H9 (cell line): ENCODE results near the gene TMPRSS9. TPM values are rescaled to one million over a fixed set of nuclear protein-coding genes. Genes with fewer than 3 reads are reported as not detected.

Experiments used
- DNase-seq: peaks from one replicate; pipeline ENCODE4 v3.0.0-alpha.2; 2017
- H2AFZ ChIP-seq: one replicate; pipeline ENCODE4 v1.6.1; 2013; ENCODE audit warnings: mild to moderate bottlenecking, low read length, control low read depth, moderate library complexity
- H2AK5ac ChIP-seq: 2 replicates; pipeline ENCODE4 v1.6.1; 2013; ENCODE audit warnings: low read length, control low read depth, mixed read lengths; ENCODE audit not compliant: insufficient read length
- H2BK120ac ChIP-seq: one replicate; pipeline ENCODE4 v1.6.1; 2013; ENCODE audit warnings: low read depth, mild to moderate bottlenecking, low read length, control low read depth, inconsistent platforms; ENCODE audit not compliant: poor library complexity, severe bottlenecking
- H2BK12ac ChIP-seq: 2 replicates; pipeline ENCODE4 v1.6.1; 2013; ENCODE audit warnings: low read length, control low read depth, mixed read lengths, low read depth; ENCODE audit not compliant: insufficient read length
- H2BK15ac ChIP-seq: 2 replicates; pipeline ENCODE4 v1.6.1; 2013; ENCODE audit warnings: low read depth, low read length, control low read depth
- H2BK20ac ChIP-seq: one replicate; pipeline ENCODE4 v1.6.1; 2013; ENCODE audit warnings: low read depth, mild to moderate bottlenecking, low read length, control low read depth, inconsistent platforms; ENCODE audit not compliant: poor library complexity, severe bottlenecking
- H2BK5ac ChIP-seq: 2 replicates; pipeline ENCODE4 v1.6.1; 2013; ENCODE audit warnings: low read length, control low read depth, mixed read lengths; ENCODE audit not compliant: insufficient read length
- H3K14ac ChIP-seq: 2 replicates; pipeline ENCODE4 v1.6.1; 2013; ENCODE audit warnings: low read length, control low read depth; ENCODE audit not compliant: insufficient read depth
- H3K18ac ChIP-seq: 2 replicates; pipeline ENCODE4 v1.6.1; 2013; ENCODE audit warnings: low read depth, mild to moderate bottlenecking, mixed read lengths, low read length, control low read depth; ENCODE audit not compliant: insufficient read length
- H3K23ac ChIP-seq: 2 replicates; pipeline ENCODE4 v1.6.1; 2013; ENCODE audit warnings: low read length, control low read depth, mixed read lengths, low read depth; ENCODE audit not compliant: insufficient read length
- H3K23me2 ChIP-seq: 2 replicates; pipeline ENCODE4 v1.6.1; 2013; ENCODE audit warnings: low read depth, mild to moderate bottlenecking, mixed read lengths, low read length, control low read depth; ENCODE audit not compliant: insufficient read length, poor library complexity, severe bottlenecking
- H3K27ac ChIP-seq: 2 replicates; pipeline ENCODE4 v1.5.1; 2013; ENCODE audit warnings: low read length, control low read depth, mixed read lengths, low read depth; ENCODE audit not compliant: insufficient read length
- H3K27me3 ChIP-seq: 2 replicates; pipeline ENCODE4 v1.6.1; 2013; ENCODE audit warnings: low read length, control low read depth, inconsistent platforms; ENCODE audit not compliant: insufficient read depth
- H3K4ac ChIP-seq: 2 replicates; pipeline ENCODE4 v1.6.1; 2013; ENCODE audit warnings: low read depth, mild to moderate bottlenecking, control low read depth, inconsistent platforms, low read length, moderate library complexity
- H3K4me1 ChIP-seq: 2 replicates; pipeline ENCODE4 v1.6.1; 2013; ENCODE audit warnings: low read length, control low read depth, inconsistent platforms; ENCODE audit not compliant: insufficient read depth
- H3K4me2 ChIP-seq: 2 replicates; pipeline ENCODE4 v1.6.1; 2013; ENCODE audit warnings: low read length, control low read depth, mixed read lengths; ENCODE audit not compliant: insufficient read length, insufficient read depth
- H3K56ac ChIP-seq: 2 replicates; pipeline ENCODE4 v1.6.1; 2013; ENCODE audit warnings: low read depth, mild to moderate bottlenecking, mixed read lengths, low read length, control low read depth; ENCODE audit not compliant: insufficient read length
- H3K79me1 ChIP-seq: 2 replicates; pipeline ENCODE4 v1.6.1; 2013; ENCODE audit warnings: low read depth, mild to moderate bottlenecking, moderate library complexity, low read length, control low read depth, inconsistent platforms; ENCODE audit not compliant: insufficient read depth, poor library complexity, severe bottlenecking
- H3K79me2 ChIP-seq: 2 replicates; pipeline ENCODE4 v1.6.1; 2013; ENCODE audit warnings: low read length, control low read depth, inconsistent platforms; ENCODE audit not compliant: insufficient read depth
- H3K9ac ChIP-seq: 2 replicates; pipeline ENCODE4 v1.6.1; 2013; ENCODE audit warnings: low read length, control low read depth, mixed read lengths; ENCODE audit not compliant: insufficient read length; ENCODE audit errors: extremely low read depth
- H3K9me3 ChIP-seq: one replicate; pipeline ENCODE4 v1.6.1; 2013; ENCODE audit warnings: low read depth, low read length, inconsistent platforms; ENCODE audit not compliant: control insufficient read depth
- H3T11ph ChIP-seq: one replicate; pipeline ENCODE4 v1.6.1; 2013; ENCODE audit warnings: mild to moderate bottlenecking, low read length, control low read depth, inconsistent platforms
- H4K20me1 ChIP-seq: one replicate; pipeline ENCODE4 v1.6.1; 2013; ENCODE audit not compliant: control insufficient read depth, insufficient read length, insufficient read depth
- H4K5ac ChIP-seq: 2 replicates; pipeline ENCODE4 v1.6.1; 2013; ENCODE audit warnings: low read depth, mild to moderate bottlenecking, mixed read lengths, low read length, control low read depth; ENCODE audit not compliant: insufficient read length
- H4K8ac ChIP-seq: replicated peaks from 2 replicates; pipeline ENCODE4 v1.6.1; 2013; ENCODE audit warnings: low read length, control low read depth, mixed read lengths, low read depth; ENCODE audit not compliant: insufficient read length
- H4K91ac ChIP-seq: 2 replicates; pipeline ENCODE4 v1.6.1; 2013; ENCODE audit warnings: low read depth, mild to moderate bottlenecking, moderate library complexity, mixed read lengths, low read length, control low read depth; ENCODE audit not compliant: insufficient read length
- H3K27ac Mint-ChIP-seq, 3 experiments: 2 replicates in 2 of 3; 3 replicates in 1 of 3; pipeline ENCODE4 v1.8.0; 2020 to 2021; ENCODE audit warnings: mixed read lengths in 3 of 3, mild to moderate bottlenecking in 1 of 3, moderate library complexity in 1 of 3
- H3K27me3 Mint-ChIP-seq: 2 replicates; pipeline ENCODE4 v1.8.0; 2021; ENCODE audit warnings: low read depth, mild to moderate bottlenecking, moderate library complexity, mixed read lengths
- H3K36me3 Mint-ChIP-seq, 3 experiments: 2 replicates in 2 of 3; 3 replicates in 1 of 3; pipeline ENCODE4 v1.8.0; 2020 to 2021; ENCODE audit warnings: low read depth in 3 of 3, mixed read lengths in 3 of 3; ENCODE audit not compliant: insufficient read depth in 1 of 3
- H3K4me1 Mint-ChIP-seq, 2 experiments: 2 replicates each; pipeline ENCODE4 v1.8.0; 2020; ENCODE audit warnings: mixed read lengths in 2 of 2
- H3K4me3 Mint-ChIP-seq, 2 experiments: 2 replicates in 1 of 2; 3 replicates in 1 of 2; pipeline ENCODE4 v1.8.0; 2020 to 2021; ENCODE audit warnings: mild to moderate bottlenecking in 2 of 2, mixed read lengths in 2 of 2, moderate library complexity in 1 of 2
- H3K9me3 Mint-ChIP-seq, 2 experiments: 2 replicates in 1 of 2; 3 replicates in 1 of 2; pipeline ENCODE4 v1.8.0; 2020; ENCODE audit warnings: mild to moderate bottlenecking in 2 of 2, mixed read lengths in 2 of 2, moderate library complexity in 1 of 2
- WGBS: extraction: QIAGEN DNeasy Blood & Tissue Kit; methylation state at CpG from one replicate; pipeline ENCODE4 v1.1.7; 2013; ENCODE audit warnings: missing lambda C conversion rate, low lambda C conversion rate, mixed read lengths; ENCODE audit not compliant: insufficient read length; ENCODE audit errors: extremely low coverage; 5-methylcytosine and 5-hydroxymethylcytosine counted together
- total RNA-seq: library from RNA; stranded (reverse); gene quantifications from 2 replicates; pipeline ENCODE4 v1.2.1, GENCODE V29; 2021
- TF ChIP-seq, protein P1 (sequence below): fragments of 200-600 bp; sonication (generic); conservative IDR thresholded peaks from 3 replicates; pipeline ENCODE4 v1.8.0; 2021; ENCODE audit warnings: antibody characterized with exemption, mild to moderate bottlenecking

The TMPRSS9 gene
- total RNA-seq, 1 experiment from 2014 or later = 0.24 TPM

GRCh38 chr19:2371656-2372055 is 11.6 kb downstream of the TMPRSS9 start:
- Histone ChIP-seq H4K20me1 (no peaks in the 10 kb centered on the region), H4K8ac (no peak overlapping the region), H4K5ac (no peak overlapping the region), H2AK5ac (no peak overlapping the region), H3K4me2 (no peak overlapping the region), H3K27ac (no peak overlapping the region), H2BK12ac (no peak overlapping the region), H3K14ac (no peak overlapping the region), H2AFZ (no peak overlapping the region), H2BK20ac (no peak overlapping the region), H3K79me2 (no peaks in the 10 kb centered on the region), H3K56ac (no peak overlapping the region), H4K91ac (no peak overlapping the region), H2BK5ac (no peak overlapping the region), H3K9me3 (no peaks in the 10 kb centered on the region), H3K79me1 (no peaks in the 10 kb centered on the region), H3K4ac (no peak overlapping the region), H3K4me1 (no peaks in the 10 kb centered on the region), H3K18ac (no peak overlapping the region), H2BK15ac (no peak overlapping the region), H2BK120ac (no peak overlapping the region), H3K27me3 (no peaks in the 10 kb centered on the region), H3K9ac (no peak overlapping the region), H3K23ac (no peak overlapping the region), H3T11ph (no peak overlapping the region), H3K23me2 (no peaks in the 10 kb centered on the region)
- Mint-ChIP-seq H3K9me3 (peaks cover 0 to 5% of the 10 kb centered on the region in 2 experiments; a peak in 4 of 5 replicates), H3K27ac (no peak overlapping the region), H3K27me3 (peaks cover 31% of the 10 kb centered on the region), H3K36me3 (no peaks in the 10 kb centered on the region; a peak in 1 of 7 replicates), H3K4me3 (no peak overlapping the region), H3K4me1 (peaks cover under 1 to 5% of the 10 kb centered on the region in 2 experiments; a peak in 2 of 4 replicates)
- no CpG with 5 or more reads among the region's 16 CpGs for WGBS
- DNase-seq = no peak
- TF ChIP-seq, protein P1, sequence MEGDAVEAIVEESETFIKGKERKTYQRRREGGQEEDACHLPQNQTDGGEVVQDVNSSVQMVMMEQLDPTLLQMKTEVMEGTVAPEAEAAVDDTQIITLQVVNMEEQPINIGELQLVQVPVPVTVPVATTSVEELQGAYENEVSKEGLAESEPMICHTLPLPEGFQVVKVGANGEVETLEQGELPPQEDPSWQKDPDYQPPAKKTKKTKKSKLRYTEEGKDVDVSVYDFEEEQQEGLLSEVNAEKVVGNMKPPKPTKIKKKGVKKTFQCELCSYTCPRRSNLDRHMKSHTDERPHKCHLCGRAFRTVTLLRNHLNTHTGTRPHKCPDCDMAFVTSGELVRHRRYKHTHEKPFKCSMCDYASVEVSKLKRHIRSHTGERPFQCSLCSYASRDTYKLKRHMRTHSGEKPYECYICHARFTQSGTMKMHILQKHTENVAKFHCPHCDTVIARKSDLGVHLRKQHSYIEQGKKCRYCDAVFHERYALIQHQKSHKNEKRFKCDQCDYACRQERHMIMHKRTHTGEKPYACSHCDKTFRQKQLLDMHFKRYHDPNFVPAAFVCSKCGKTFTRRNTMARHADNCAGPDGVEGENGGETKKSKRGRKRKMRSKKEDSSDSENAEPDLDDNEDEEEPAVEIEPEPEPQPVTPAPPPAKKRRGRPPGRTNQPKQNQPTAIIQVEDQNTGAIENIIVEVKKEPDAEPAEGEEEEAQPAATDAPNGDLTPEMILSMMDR = no peak
